HCT116 (cell line): ENCODE results near the gene RGCC. TPM values are rescaled to one million over a fixed set of nuclear protein-coding genes. Genes with fewer than 3 reads are reported as not detected.

Experiments
- ATAC-seq: fragments of 200-7000 bp; cut with Tn5 transposase; 2 replicates; pipeline ENCODE4 v1.9.1; 2020; ENCODE audit warnings: mild to moderate bottlenecking, moderate library complexity
- BruUV-seq: library from RNA; stranded (reverse); fragments of 400-500 nt; replicated peaks from 2 replicates; lab custom pipeline; 2021; lab: Mats Ljungman, UMichigan
- CTCF ChIA-PET: fragments of 300-600 bp; sonication (Branson Sonifier 250); formaldehyde crosslinking; loops from one replicate; lab custom pipeline; 2021; ENCODE audit warnings: antibody characterized with exemption; lab: Charles Lee
- POLR2A ChIA-PET: fragments of 300-600, 350-600 bp; sonication (Branson Sonifier 250); formaldehyde crosslinking; loops from one replicate; lab custom pipeline; 2021; ENCODE audit warnings: antibody characterized with exemption; lab: Charles Lee
- RAD21 ChIA-PET, 2 experiments: fragments of 300-600 bp; sonication (Branson Sonifier 250); formaldehyde crosslinking; loops; one replicate each; lab custom pipeline; 2023; ENCODE audit warnings: low total read pairs in 2 of 2; ENCODE audit not compliant: uncharacterized antibody in 2 of 2, unreplicated experiment in 2 of 2, low non-redundant PET in 1 of 2; lab: Charles Lee
- DNase-seq: peaks from one replicate; pipeline ENCODE4 v3.0.0-alpha.2; 2010; ENCODE audit warnings: low read depth, low spot score
- H2AFZ ChIP-seq: fragments of 200-600 bp; shearing (Covaris generic), sonication (generic); 2 replicates; pipeline ENCODE4 v1.6.1; 2017; ENCODE audit warnings: low read depth, mixed run types, mixed read lengths, antibody characterized with exemption, low read length; ENCODE audit not compliant: poor library complexity, severe bottlenecking
- H3K27ac ChIP-seq: 2 replicates; pipeline ENCODE4 v1.5.1; 2012; ENCODE audit warnings: low read depth, low read length
- H3K27me3 ChIP-seq: fragments of 200-600 bp; sonication (generic); 2 replicates; pipeline ENCODE4 v1.6.1; 2016; ENCODE audit warnings: mixed run types, low read length, mixed read lengths; ENCODE audit not compliant: insufficient read depth
- H3K36me3 ChIP-seq, 2 experiments: fragments of 200-500 bp in 1 of 2; fragments of 200-600 bp in 1 of 2; sonication (Bioruptor generic) in 1 of 2; sonication (generic) in 1 of 2; 2 replicates each; pipeline versions ENCODE4 v1.5.1 to v1.6.1; 2014 to 2016; ENCODE audit warnings: low read length in 2 of 2, inconsistent platforms in 1 of 2, mixed read lengths in 1 of 2, mixed run types in 1 of 2; ENCODE audit not compliant: insufficient read depth in 2 of 2, control insufficient read depth in 1 of 2
- H3K4me1 ChIP-seq, 2 experiments: fragments of 200-600 bp in 1 of 2; sonication (generic) in 1 of 2; 2 replicates each; pipeline versions ENCODE4 v1.5.1 to v1.6.1; 2012 to 2017; ENCODE audit warnings: low read length in 2 of 2, inconsistent platforms in 1 of 2, mild to moderate bottlenecking in 1 of 2, mixed read lengths in 1 of 2, mixed run types in 1 of 2, moderate library complexity in 1 of 2; ENCODE audit not compliant: insufficient read depth in 2 of 2, control insufficient read depth in 1 of 2
- H3K4me2 ChIP-seq: fragments of 200-600 bp; sonication (generic); 2 replicates; pipeline ENCODE4 v1.6.1; 2017; ENCODE audit warnings: mixed run types, low read length, mixed read lengths
- H3K4me3 ChIP-seq, 2 experiments: fragments of 200-600 bp in 1 of 2; sonication (generic) in 1 of 2; replicated peaks in 1 of 2; 2 replicates each; pipeline ENCODE4 v1.5.1; 2011 to 2016; ENCODE audit warnings: low read length in 2 of 2, control low read depth in 1 of 2, low read depth in 1 of 2, mild to moderate bottlenecking in 1 of 2, mixed read lengths in 1 of 2, mixed run types in 1 of 2
- H3K79me2 ChIP-seq: fragments of 200-600 bp; sonication (generic); 2 replicates; pipeline ENCODE4 v1.6.1; 2017; ENCODE audit warnings: mild to moderate bottlenecking, mixed run types, low read length, moderate library complexity, mixed read lengths; ENCODE audit not compliant: insufficient read depth
- H3K9ac ChIP-seq: fragments of 200-600 bp; sonication (generic); 2 replicates; pipeline ENCODE4 v1.6.1; 2016; ENCODE audit warnings: low read length, mixed read lengths
- H3K9me2 ChIP-seq: fragments of 200-600 bp; sonication (generic), shearing (Covaris generic); 2 replicates; pipeline ENCODE4 v1.6.1; 2017; ENCODE audit warnings: mixed run types, mild to moderate bottlenecking, moderate library complexity; ENCODE audit not compliant: insufficient read depth
- H3K9me3 ChIP-seq, 2 experiments: fragments of 200-500 bp in 1 of 2; fragments of 200-600 bp in 1 of 2; sonication (Bioruptor generic) in 1 of 2; sonication (generic) in 1 of 2; 2 replicates each; pipeline ENCODE4 v1.6.1; 2014 to 2017; ENCODE audit warnings: low read length in 2 of 2, mixed read lengths in 2 of 2, inconsistent platforms in 1 of 2, low read depth in 1 of 2, mild to moderate bottlenecking in 1 of 2, mixed run types in 1 of 2, moderate library complexity in 1 of 2; ENCODE audit not compliant: control insufficient read depth in 1 of 2, insufficient read depth in 1 of 2
- H4K20me1 ChIP-seq: fragments of 200-600 bp; sonication (generic), shearing (Covaris generic); 2 replicates; pipeline ENCODE4 v1.6.1; 2017; ENCODE audit warnings: mixed run types, mild to moderate bottlenecking, moderate library complexity; ENCODE audit not compliant: insufficient read depth
- CBX3 ChIP-seq: IDR thresholded peaks from 2 replicates; pipeline ENCODE4 v1.6.1; 2012; ENCODE audit warnings: low read depth
- EGR1 ChIP-seq: IDR thresholded peaks from 2 replicates; pipeline ENCODE4 v1.6.1; 2012; ENCODE audit warnings: low read depth
- ELF1 ChIP-seq: IDR thresholded peaks from 2 replicates; pipeline ENCODE4 v1.6.1; 2012; ENCODE audit warnings: low read depth, borderline replicate concordance
- EZH2 ChIP-seq: fragments of 200-600 bp; sonication (generic); IDR thresholded peaks from 2 replicates; pipeline ENCODE4 v1.6.1; 2017; ENCODE audit warnings: antibody characterized with exemption, mixed run types
- EZH2phosphoT487 ChIP-seq: fragments of 200-600 bp; IDR thresholded peaks from 2 replicates; pipeline ENCODE4 v1.6.1; 2018; ENCODE audit warnings: antibody characterized with exemption, borderline replicate concordance
- SRF ChIP-seq: IDR thresholded peaks from 2 replicates; pipeline ENCODE4 v1.6.1; 2012; ENCODE audit warnings: low read depth
- YY1 ChIP-seq: IDR thresholded peaks from 2 replicates; pipeline ENCODE4 v1.6.1; 2011; ENCODE audit warnings: low read length, low read depth, moderate library complexity, mild to moderate bottlenecking; ENCODE audit not compliant: insufficient replicate concordance; ENCODE audit errors: extremely low read depth
- ZNF274 ChIP-seq: fragments of 200-500 bp; sonication (Bioruptor generic); IDR thresholded peaks from 2 replicates; pipeline ENCODE4 v1.6.1; 2014; ENCODE audit warnings: mild to moderate bottlenecking, low read depth, low read length, inconsistent platforms
- intact Hi-C: fragments of 100-400 bp; cut with micrococcal nuclease; formaldehyde crosslinking; loops from 2 replicates; pipeline ENCODE4 v1.10.0; 2022
- total RNA-seq: library from RNA; stranded (reverse); gene quantifications from one replicate; pipeline ENCODE4 v1.2.1, GENCODE V29; 2021; ENCODE audit not compliant: unreplicated experiment
- TF ChIP-seq, protein P1 (sequence below), 3 experiments: fragments of 200-600 bp in 1 of 3; sonication (generic) in 1 of 3; IDR thresholded peaks in 2 of 3; conservative IDR thresholded peaks in 1 of 3; 2 replicates each; pipeline ENCODE4 v1.5.1; 2012 to 2017; ENCODE audit warnings: low read depth in 2 of 3, low read length in 2 of 3, antibody characterized with exemption in 1 of 3, borderline replicate concordance in 1 of 3, control low read depth in 1 of 3, mild to moderate bottlenecking in 1 of 3, mixed read lengths in 1 of 3, mixed run types in 1 of 3, moderate library complexity in 1 of 3; ENCODE audit not compliant: insufficient read depth in 1 of 3

RGCC gene
- total RNA-seq, 1 experiment from 2014 or later: 3.2 TPM

DNA sequence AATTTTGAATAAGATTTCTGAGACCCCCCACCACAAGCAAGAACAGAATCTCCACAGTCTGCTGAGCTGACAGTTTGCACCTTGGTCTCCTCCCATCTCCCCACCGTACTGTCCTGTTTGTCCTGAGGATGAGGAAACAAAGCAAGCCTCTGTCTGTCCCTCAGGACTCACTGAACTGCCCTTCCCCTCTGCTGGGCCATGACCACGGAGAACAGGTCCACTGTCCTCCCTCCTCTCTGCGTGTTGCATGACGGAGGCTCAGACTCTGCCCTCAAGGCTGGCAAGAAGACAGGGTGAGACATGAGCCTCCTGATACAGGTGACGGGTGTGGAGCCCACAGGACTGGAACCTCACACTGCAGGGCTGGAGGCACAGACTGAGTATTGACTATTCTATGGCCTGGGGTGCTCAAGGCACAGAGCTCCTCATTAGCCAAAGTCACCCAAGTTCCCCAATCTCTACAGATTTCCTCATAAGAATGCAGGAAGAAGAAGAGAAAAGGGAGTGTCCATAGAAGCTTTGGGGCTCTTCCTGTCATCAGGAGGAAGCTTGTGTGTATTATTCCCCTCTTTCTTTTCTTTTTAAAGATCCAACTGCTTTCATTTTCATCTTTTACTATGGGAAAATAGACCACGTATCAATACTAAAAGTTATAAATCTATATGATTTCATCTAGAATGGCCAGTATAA, 22.4 kb upstream of the RGCC start:
- H3K27ac ChIP-seq: no peak overlapping the region
- CTCF ChIA-PET: no interaction called here
- POLR2A ChIA-PET: no interaction called here
- no peaks in the 10 kb centered on the region for H3K27me3 ChIP-seq
- no peaks in the 10 kb centered on the region for H3K9me2 ChIP-seq
- ATAC-seq: no peak
- no peaks in the 10 kb centered on the region for H3K9me3 ChIP-seq
- H3K4me1 ChIP-seq: no peaks in the 10 kb centered on the region
- no TSS peak for BruUV-seq
- no peak overlapping the region for H3K4me2 ChIP-seq
- H3K4me3 ChIP-seq: no peak overlapping the region
- H2AFZ ChIP-seq: no peak overlapping the region
- no peaks in the 10 kb centered on the region for H4K20me1 ChIP-seq
- no peak for DNase-seq
- TF ChIP-seq EZH2phosphoT487: no peak
- no peak for TF ChIP-seq ELF1
- TF ChIP-seq CBX3: no peak
- TF ChIP-seq YY1: no peak
- TF ChIP-seq SRF: no peak
- no peak for TF ChIP-seq ZNF274
- TF ChIP-seq EZH2: no peak
- TF ChIP-seq EGR1: no peak
- TF ChIP-seq, protein P1, sequence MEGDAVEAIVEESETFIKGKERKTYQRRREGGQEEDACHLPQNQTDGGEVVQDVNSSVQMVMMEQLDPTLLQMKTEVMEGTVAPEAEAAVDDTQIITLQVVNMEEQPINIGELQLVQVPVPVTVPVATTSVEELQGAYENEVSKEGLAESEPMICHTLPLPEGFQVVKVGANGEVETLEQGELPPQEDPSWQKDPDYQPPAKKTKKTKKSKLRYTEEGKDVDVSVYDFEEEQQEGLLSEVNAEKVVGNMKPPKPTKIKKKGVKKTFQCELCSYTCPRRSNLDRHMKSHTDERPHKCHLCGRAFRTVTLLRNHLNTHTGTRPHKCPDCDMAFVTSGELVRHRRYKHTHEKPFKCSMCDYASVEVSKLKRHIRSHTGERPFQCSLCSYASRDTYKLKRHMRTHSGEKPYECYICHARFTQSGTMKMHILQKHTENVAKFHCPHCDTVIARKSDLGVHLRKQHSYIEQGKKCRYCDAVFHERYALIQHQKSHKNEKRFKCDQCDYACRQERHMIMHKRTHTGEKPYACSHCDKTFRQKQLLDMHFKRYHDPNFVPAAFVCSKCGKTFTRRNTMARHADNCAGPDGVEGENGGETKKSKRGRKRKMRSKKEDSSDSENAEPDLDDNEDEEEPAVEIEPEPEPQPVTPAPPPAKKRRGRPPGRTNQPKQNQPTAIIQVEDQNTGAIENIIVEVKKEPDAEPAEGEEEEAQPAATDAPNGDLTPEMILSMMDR (IDR thresholded peaks at IDR 0.05 in 2 of 3, conservative IDR thresholded peaks at IDR 0.05 in 1 of 3; ENCODE audit: borderline replicate concordance in 1 of 3, insufficient read depth in 1 of 3, low read depth in 2 of 3, low read length in 2 of 3): no peak
- no peaks in the 10 kb centered on the region for H3K79me2 ChIP-seq
- RAD21 ChIA-PET: no interaction called here
- H3K9ac ChIP-seq: no peak overlapping the region
- no peaks in the 10 kb centered on the region for H3K36me3 ChIP-seq
- intact Hi-C loops: no loop called here
